ENCODE results near the gene TBC1D1.

- no peak for TF ChIP-seq EZH2 (IDR thresholded peaks at IDR 0.05; ENCODE audit: borderline replicate concordance, low read depth, low read length, poor library complexity, severe bottlenecking)
- no peak for TF ChIP-seq CTCF (conservative IDR thresholded peaks at IDR 0.05; ENCODE audit: low read depth, low read length)
Observed at GRCh38 chr4:38025665-38026064, 134.8 kb downstream of the TBC1D1 start.
